ENCODE measurements around the gene JARID2. TPM values are rescaled to one million over a fixed set of nuclear protein-coding genes. Genes with fewer than 3 reads are reported as not detected.

Gene JARID2
- total and polyA plus RNA-seq, 7 donors, result 1.1 to 16.1 (median 4.9) TPM

DNA sequence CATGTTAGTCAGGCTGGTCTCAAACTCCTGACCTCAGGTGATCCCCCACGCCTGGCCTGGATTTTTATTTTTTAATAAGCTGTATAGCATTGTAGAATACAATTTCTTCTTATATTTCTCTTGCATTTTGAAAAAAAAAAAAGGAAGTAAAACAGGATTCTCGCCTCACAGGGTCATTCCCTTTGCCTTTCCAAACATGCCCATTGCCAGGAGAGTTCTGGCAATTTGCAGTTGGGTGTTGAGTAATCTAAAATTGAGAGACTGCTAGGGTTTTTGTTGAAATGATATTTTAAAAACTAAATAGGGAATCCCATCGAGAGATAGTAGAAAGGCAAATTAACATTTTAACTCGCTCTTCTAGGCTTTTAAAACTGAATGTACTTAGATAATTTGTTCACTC lies 196.1 kb downstream of the JARID2 start:
- Histone ChIP-seq H3K4me1 (peaks cover 80% of the 10 kb centered on the region), H3K4me3 (no peak overlapping the region), H3K27ac (peak overlapping the region; percentile 63), H3K36me3 (ENCODE audit: insufficient read depth in 1 of 2, low read depth in 1 of 2) (no peaks in the 10 kb centered on the region), H3K27me3 (ENCODE audit: insufficient read depth in 3 of 3, low read length in 2 of 3) (no peaks in the 10 kb centered on the region), H3K9me3 (no peaks in the 10 kb centered on the region)
- ATAC-seq (no peak), DNase-seq (no peak)
- WGBS, 3 donors, result 62 to 67% (median 66%) methylated on average over 4 of the region's 4 CpGs
- intact Hi-C loops (cut with DNase I), result loop anchor here in 1 of 2 donors (5.0 kb wide), 3 partner anchors 40 to 190 kb away; no protein-coding TSS in a partner anchor
- TF ChIP-seq, protein P1, sequence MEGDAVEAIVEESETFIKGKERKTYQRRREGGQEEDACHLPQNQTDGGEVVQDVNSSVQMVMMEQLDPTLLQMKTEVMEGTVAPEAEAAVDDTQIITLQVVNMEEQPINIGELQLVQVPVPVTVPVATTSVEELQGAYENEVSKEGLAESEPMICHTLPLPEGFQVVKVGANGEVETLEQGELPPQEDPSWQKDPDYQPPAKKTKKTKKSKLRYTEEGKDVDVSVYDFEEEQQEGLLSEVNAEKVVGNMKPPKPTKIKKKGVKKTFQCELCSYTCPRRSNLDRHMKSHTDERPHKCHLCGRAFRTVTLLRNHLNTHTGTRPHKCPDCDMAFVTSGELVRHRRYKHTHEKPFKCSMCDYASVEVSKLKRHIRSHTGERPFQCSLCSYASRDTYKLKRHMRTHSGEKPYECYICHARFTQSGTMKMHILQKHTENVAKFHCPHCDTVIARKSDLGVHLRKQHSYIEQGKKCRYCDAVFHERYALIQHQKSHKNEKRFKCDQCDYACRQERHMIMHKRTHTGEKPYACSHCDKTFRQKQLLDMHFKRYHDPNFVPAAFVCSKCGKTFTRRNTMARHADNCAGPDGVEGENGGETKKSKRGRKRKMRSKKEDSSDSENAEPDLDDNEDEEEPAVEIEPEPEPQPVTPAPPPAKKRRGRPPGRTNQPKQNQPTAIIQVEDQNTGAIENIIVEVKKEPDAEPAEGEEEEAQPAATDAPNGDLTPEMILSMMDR (IDR thresholded peaks at IDR 0.05), result no peak

DNA sequence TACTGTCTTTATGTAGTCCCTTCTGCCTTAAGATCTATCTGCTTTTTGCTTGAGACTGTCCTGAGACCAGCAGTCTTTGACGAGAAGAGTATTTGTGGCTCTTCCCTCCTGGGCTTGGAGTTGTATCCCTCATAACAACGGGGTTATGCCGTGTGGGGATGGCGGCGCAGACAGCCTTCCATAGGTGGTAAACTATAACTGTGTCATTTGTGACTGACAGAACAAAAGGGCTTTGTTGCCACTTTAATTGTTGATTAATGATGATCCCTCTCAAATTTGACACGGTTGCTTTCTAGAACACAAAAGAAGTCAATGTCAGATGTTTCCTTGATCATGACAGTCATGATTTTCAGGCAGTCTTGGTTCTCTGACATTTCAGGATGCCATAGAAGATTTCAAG lies 196.6 kb downstream of the JARID2 start:
- Histone ChIP-seq H3K9me3 (no peaks in the 10 kb centered on the region), H3K36me3 (ENCODE audit: insufficient read depth in 1 of 2, low read depth in 1 of 2) (no peaks in the 10 kb centered on the region), H3K4me3 (no peak overlapping the region), H3K4me1 (peaks cover 81% of the 10 kb centered on the region), H3K27ac (peak overlapping the region; percentile 63), H3K27me3 (ENCODE audit: insufficient read depth in 3 of 3, low read length in 2 of 3) (no peaks in the 10 kb centered on the region)
- intact Hi-C loops (cut with DNase I), result loop anchor here in 1 of 2 donors (5.0 kb wide), 3 partner anchors 40 to 190 kb away; no protein-coding TSS in a partner anchor
- 67 to 80% (median 71%) methylated on average over 6 of the region's 6 CpGs for WGBS, 3 donors
- TF ChIP-seq, protein P1 (IDR thresholded peaks at IDR 0.05), result no peak
- ATAC-seq (no peak), DNase-seq (no peak)

DNA sequence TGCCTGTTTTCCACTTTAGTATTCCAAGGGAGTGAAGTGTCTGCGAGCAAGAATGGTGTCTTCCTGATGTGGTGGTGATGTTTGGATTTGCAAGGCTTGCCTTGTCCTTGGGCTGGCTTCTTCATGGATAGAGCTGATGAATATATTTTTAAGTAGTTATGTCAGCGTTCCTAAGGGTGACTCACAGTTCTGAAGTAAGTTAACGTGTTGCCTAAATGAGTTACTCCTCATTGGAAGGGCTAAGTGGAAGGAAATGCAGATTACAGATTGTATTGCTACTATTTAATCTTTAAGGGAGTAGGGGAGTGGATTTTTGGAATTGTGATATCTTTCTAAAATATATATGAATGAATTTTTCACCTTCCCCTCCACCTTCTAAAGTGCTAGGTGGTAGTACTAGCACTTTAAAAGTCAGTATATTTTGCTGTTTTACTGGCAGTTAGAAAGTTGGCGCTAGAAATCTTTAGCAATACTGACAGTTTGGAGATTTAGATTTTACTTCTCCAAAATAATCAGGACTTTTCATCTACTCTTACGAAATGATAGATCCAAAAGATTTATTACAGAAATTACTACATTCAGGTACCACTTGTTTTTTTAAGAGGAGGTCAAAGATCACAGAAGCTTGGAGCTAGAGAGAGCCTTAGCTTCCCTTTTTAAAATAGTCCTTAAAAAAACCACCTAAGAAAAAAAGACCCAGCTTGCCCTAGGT lies 197.4 kb downstream of the JARID2 start:
- Histone ChIP-seq H3K4me3 (no peak overlapping the region), H3K27me3 (ENCODE audit: insufficient read depth in 3 of 3, low read length in 2 of 3) (no peaks in the 10 kb centered on the region), H3K9me3 (no peaks in the 10 kb centered on the region), H3K27ac (peak overlapping the region; percentile 63), H3K36me3 (ENCODE audit: insufficient read depth in 1 of 2, low read depth in 1 of 2) (no peaks in the 10 kb centered on the region), H3K4me1 (peaks cover 88% of the 10 kb centered on the region)
- TF ChIP-seq, protein P1 (IDR thresholded peaks at IDR 0.05), result no peak
- intact Hi-C loops (cut with DNase I), result loop anchor here in 1 of 2 donors (5.0 kb wide), 3 partner anchors 41 to 191 kb away; no protein-coding TSS in a partner anchor
- peak; percentile 81 to 89 (median 86) for ATAC-seq
- no peak for DNase-seq
- whole genome bisulfite sequencing, 3 donors, result 50 to 61% (median 56%) methylated on average over 5 of the region's 5 CpGs

DNA sequence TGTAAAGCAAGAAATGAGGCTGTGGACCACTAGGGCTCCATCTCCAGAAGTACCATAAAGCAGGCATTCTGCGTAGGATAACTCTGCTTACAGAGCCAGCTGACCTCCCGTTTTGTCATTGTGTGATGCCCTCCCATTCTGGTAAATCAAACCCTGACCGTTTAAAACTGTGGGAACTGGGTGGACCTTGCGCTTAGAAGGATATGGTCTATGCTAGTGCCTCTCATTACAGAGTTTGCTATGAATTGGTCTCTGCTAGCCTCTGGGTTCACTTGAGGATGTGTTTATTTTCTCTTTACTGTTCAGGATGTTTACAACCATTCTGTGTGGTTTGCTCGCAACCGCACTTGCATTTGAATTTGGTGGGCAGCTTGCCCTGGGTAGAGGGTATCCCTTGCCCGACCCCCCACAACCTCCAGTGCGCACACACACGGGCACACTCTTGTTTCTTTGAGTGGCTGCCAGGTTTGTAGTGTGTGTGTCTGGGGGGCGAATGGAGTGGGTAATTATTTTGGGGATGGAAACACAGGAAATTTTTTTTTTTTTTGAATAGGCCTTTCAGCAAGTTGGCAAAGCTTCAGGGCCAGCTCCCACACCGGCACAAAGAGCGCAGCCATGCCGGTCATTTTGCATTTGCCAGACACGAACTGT lies 198.3 kb downstream of the JARID2 start:
- no peak for DNase-seq
- Histone ChIP-seq H3K4me3 (no peak overlapping the region), H3K27me3 (ENCODE audit: insufficient read depth in 3 of 3, low read length in 2 of 3) (no peaks in the 10 kb centered on the region), H3K36me3 (ENCODE audit: insufficient read depth in 1 of 2, low read depth in 1 of 2) (no peaks in the 10 kb centered on the region), H3K27ac (no peak overlapping the region), H3K9me3 (no peaks in the 10 kb centered on the region), H3K4me1 (peaks cover 88% of the 10 kb centered on the region)
- ATAC-seq, result no peak
- WGBS, 3 donors, result 41 to 55% (median 43%) methylated on average over 14 of the region's 14 CpGs
- intact Hi-C loops (cut with DNase I), result loop anchor here in 1 of 2 donors (5.0 kb wide), 3 partner anchors 42 to 192 kb away; no protein-coding TSS in a partner anchor
- TF ChIP-seq, protein P1 (IDR thresholded peaks at IDR 0.05), result no peak
